HepG2 (cell line): ENCODE data around the gene CFAP70. TPM values are rescaled to one million over a fixed set of nuclear protein-coding genes. Genes with fewer than 3 reads are reported as not detected.
A peak's percentile ranks its signal among the peaks of the same experiment; 100 is the strongest.

ENCODE experiments used
- CSRNP1 ChIP-seq: sonication (generic); formaldehyde crosslinking; IDR thresholded peaks from 2 replicates; pipeline ENCODE4 v1.8.1; 2023; ENCODE audit warnings: mild to moderate bottlenecking, missing genetic modification reagents
- EEA1 ChIP-seq: sonication (generic); formaldehyde crosslinking; IDR thresholded peaks from 2 replicates; pipeline ENCODE4 v1.5.1; 2020; ENCODE audit warnings: mild to moderate bottlenecking, missing genetic modification reagents, borderline replicate concordance
- FUBP1 ChIP-seq: sonication (generic); formaldehyde crosslinking; IDR thresholded peaks from 2 replicates; pipeline ENCODE4 v1.5.1; 2020; ENCODE audit warnings: missing genetic modification reagents, mild to moderate bottlenecking, borderline replicate concordance
- HNF1B ChIP-seq: sonication (generic); formaldehyde crosslinking; IDR thresholded peaks from 2 replicates; pipeline ENCODE4 v1.5.1; 2020; ENCODE audit warnings: mild to moderate bottlenecking, moderate library complexity, missing genetic modification reagents
- NR1H2 ChIP-seq: sonication (generic); formaldehyde crosslinking; IDR thresholded peaks from 2 replicates; pipeline ENCODE4 v1.8.1; 2022; ENCODE audit warnings: low read depth, missing genetic modification reagents, borderline replicate concordance
- ZNF280D ChIP-seq: sonication (generic); formaldehyde crosslinking; IDR thresholded peaks from 2 replicates; pipeline ENCODE4 v1.5.1; 2020; ENCODE audit warnings: mild to moderate bottlenecking, missing genetic modification reagents
- ZNF318 ChIP-seq: sonication (generic); formaldehyde crosslinking; IDR thresholded peaks from 2 replicates; pipeline ENCODE4 v1.4.0; 2020; ENCODE audit warnings: mild to moderate bottlenecking, missing genetic modification reagents
- polyA plus RNA-seq, 8 experiments: library from polyadenylated mRNA; depleted of rRNA in 3 of 8; stranded (reverse) in 7 of 8; unstranded in 1 of 8; fragments of >200 nt; fragmentation: Illumina TruSeq in 4 of 8; extraction: Trizol in 4 of 8; gene quantifications; 2 replicates each; pipeline versions ENCODE4 v1.2.1 to v1.2.3, GENCODE V29; 2011 to 2016; ENCODE audit warnings: low read depth in 4 of 8, missing spikeins in 1 of 8, mixed read lengths in 1 of 8; ENCODE audit not compliant: insufficient read depth in 1 of 8
- total RNA-seq, 5 experiments: library from RNA; depleted of rRNA; stranded (reverse); fragments of >200 nt; fragmentation: Illumina TruSeq; extraction: Trizol; gene quantifications; 2 replicates each; pipeline ENCODE4 v1.2.3, GENCODE V29; 2016; ENCODE audit warnings: low read depth in 1 of 5

The CFAP70 gene
- total and polyA plus RNA-seq, 2 of the 13 experiments (the other 11 are each of a cell fraction or from before 2014, with no cell fraction given) = 0.27 to 0.38 TPM

GRCh38 chr10:73251683-73252444 is 106.8 kb downstream of the CFAP70 start (continued):
- TF ChIP-seq ZNF280D (0 out of 2 replicates have a peak, but pooled peaks have one; percentile 9), HNF1B (0 out of 2 replicates have a peak, but pooled peaks have one; percentile 26), NR1H2 (CRISPR knock-in tag) (no peak), CSRNP1 (CRISPR knock-in tag) (no peak), ZNF318 (CRISPR knock-in tag) (no peak), FUBP1 (CRISPR knock-in tag) (no peak), EEA1 (CRISPR knock-in tag) (0 out of 2 replicates have a peak, but pooled peaks have one; percentile 12)
